Endometrium (tissue), 2 donors: ENCODE data around the gene TIMM10.
"Not testable (repeated sequence)": the region's sequence is repeated elsewhere in the genome, so short reads cannot be mapped to it uniquely, and the experiment has no call there.

ENCODE experiments used
- FAIRE-seq: peaks from 2 replicates; lab custom pipeline; 2012; peaks lifted over from hg19 to GRCh38; lab: Jason Lieb, UNC
- donor health status: control.
- donor health status: control.

The TIMM10 gene

DNA sequence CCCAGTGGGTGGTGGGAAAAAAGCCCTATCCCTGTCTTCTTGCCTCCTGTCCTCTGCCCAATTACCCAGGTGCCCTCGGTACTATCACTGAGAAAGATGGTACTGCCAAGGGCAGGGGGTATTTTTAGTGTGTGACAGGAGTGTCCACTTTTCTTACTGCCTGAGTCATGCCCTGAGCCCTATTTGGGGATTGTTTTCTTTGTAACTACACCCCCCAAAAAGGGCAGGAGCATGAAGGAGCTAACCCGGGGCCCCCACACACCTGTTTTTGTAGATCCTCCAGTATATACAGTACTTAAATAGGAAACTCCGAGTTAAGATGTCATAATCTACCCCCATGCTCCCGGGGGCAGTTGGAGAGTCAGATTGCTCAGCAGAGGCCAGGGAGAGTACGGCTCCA, 10.6 kb upstream of the TIMM10 start:
- no peak for FAIRE-seq

DNA sequence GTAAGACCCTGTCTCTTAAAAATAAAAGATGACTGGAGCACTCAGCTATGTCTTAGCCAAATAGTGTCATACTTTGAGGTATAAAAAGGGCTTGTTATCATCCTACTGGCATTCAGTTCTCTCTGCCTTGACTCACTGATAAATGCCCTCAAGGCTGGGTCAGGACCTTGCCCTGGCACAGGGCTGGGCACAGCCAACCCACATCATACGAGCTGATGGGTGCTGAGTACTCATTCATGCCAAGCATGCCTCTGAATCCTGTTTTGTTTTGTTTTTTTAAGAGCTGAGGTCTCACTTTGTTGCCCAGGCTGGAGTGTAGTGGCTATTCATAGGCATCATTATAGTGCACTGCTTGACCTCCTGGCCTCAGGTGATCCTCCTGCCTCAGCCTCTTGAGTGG, 8.8 kb upstream of the TIMM10 start:
- no peak for FAIRE-seq

DNA sequence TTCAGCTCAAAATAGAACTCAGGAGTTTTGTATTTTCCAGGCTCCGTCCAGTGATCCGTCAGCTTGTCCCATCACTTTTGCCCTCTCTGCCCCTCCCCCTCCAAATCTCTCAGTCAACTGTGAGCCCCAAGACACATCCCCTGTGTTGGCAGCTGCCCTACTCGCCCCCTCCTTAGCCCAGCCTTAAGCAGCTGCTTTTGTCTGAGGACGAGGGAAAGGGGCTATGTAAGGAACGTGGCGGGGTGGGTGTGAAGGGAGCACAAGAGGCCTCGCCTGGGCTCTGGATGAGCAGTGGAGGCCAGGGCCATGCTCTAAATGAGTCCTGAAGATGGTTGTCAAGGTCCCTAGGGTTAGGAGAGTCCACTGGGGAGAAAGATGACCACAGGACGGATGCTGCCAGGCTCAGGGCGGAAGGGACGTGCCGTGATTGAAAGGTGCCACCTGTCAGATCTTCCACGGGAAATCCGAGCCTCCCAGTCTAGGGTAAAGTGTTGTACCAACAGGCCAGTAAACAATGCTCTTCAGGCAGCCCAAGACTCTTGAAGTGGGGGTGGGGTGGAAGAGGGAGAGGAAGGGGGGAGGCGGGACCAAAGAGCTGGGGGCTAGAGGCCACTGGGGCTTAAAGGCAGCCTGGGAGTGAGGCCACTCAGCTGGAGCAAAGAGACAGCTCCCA, 6.5 kb upstream of the TIMM10 start, which contains the start of gene SMTNL1:
Gene SMTNL1, plus strand, starts transcription at position 649 of the 673 bp plus-strand sequence. CDS start 5,048 bp downstream, outside the sequence.
- FAIRE-seq: no peak

DNA sequence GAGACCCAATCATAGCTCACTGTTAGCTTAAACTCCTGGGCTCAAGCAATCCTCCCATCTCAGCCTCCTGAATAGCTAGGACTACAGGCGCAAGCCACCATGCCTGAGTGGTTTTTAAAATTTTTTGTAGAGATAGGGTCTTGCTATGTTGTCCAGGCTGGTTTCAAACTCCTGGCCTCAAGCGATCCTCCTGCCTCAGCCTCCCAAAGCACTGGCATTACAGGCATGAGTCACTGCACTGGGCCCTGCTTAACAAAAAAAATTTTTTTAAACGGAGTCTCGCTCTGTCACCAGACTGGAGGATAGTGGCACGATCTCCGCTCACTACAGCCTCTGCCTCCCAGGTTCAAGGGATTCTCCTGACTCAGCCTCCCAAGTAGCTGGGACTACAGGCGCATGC, 3.9 kb upstream of the TIMM10 start:
- not testable (repeated sequence) for FAIRE-seq

DNA sequence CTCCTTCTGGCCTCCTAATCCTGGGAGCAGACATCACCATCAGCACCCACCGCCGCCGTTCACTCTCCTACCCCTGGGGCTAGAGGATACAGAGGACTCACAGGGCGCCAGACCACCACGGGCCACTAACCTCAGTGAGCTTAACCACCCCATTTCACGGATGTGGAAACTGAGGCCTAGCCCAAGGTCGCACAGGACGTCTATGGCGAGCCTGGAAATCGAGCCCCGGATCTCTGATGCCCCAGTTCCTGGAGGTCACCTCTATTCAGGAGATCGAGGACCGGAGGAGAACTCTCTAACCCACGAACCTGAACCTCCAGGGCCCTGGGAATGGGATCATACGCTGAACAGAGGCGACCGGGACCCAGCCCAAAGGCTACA, 349 bp downstream of the TIMM10 start:
- no peak for FAIRE-seq

DNA sequence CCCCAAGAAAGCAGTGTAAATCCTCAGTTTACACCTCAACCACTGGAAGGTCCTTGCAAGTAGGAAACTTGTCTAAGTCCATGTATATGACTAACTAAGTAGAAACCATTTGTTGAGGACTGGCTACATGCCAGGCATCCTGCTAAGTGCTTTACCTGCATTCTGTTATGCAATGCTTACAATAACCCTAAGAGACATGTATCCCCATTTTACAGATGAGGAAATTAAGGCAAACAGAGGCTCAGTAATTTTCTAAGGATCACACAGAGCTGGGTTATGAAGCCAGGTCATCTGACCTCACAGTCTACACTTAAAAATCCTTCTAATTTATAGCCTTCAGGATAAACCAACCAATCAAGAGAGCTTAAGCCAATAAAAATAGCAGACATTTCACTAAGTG, 1.5 kb downstream of the TIMM10 start:
- FAIRE-seq: no peak

DNA sequence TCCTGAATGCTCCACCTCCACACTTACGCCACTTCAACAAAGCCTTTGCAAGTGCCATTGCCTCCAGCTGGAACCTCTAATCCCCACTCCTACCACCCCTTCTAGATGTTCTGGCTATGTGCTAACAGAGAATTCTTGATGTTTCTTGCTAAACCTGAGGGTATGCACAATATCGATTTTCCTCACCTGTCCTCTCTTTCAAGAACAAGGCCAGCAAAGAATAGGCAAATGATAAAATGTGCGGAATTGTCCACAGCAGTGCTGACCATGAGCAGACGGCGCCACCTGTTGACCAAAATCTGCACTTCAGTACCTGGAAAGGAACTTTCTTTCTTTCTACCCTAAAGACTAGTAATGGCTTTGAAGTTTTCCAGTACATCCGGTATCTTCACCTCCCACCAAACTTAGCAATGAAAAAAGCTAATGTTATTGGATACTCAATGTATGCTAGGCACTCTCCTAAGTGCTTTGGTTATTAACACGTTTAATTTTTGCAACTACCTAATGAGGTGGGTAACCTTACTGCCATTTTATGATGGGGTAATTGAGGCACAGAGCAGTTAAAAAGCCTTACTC, 3.4 kb downstream of the TIMM10 start:
- FAIRE-seq: peak; percentile 53

DNA sequence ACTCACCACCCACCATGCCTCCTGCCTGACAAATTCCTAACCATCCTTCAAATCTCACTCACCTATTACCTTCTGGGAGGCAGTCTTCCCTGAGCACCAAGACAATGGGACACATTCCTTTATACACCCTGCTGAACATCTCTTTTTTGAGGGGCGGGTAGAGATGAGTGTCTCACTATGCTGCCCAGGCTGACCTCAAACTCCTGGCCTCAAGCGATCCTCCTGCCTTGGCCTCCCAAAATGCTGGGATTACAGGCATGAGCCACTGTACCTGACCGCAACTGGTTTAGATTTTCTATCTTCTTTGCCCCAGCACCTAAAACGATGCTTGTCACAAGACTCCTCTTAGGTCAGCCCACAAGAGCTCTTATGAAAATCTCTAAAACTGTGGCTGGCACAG, 7.1 kb downstream of the TIMM10 start:
- FAIRE-seq: no peak

DNA sequence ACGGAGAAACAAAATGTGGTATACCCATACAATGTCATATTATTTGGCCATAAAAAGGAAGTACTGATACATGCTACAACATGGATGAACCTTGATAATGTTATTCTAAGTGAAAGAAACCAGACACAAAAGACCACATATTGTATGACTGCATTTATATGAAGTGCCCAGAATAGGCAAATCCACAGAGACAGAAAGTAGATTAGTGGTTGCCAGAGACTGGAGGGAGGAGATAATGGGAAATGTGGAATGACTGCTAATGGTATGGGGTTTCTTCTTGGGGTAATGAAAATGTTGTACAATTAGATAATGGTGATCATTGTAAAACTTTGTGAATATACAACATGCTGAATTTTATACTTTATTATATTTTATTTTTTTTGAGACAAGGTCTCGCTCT, 9.4 kb downstream of the TIMM10 start:
- no peak for FAIRE-seq

DNA sequence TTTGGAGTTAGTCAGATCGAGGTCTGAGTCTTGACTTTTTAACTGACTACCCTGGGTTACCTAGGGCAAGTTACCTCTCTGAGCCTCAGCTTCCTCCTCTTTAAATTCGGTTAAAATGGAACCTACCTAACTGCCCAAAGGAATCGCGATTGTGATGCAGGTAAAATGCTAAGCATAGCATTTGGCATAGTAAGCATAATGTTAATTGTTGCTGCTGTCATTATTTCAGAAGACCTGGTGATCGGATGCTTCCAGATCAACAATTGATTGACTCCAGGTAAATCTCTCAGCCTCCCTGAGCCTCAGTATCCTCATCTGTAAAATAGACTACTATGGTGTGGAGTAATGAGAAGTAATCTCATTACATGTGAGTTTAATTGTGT, 14.5 kb downstream of the TIMM10 start:
- FAIRE-seq: no peak

DNA sequence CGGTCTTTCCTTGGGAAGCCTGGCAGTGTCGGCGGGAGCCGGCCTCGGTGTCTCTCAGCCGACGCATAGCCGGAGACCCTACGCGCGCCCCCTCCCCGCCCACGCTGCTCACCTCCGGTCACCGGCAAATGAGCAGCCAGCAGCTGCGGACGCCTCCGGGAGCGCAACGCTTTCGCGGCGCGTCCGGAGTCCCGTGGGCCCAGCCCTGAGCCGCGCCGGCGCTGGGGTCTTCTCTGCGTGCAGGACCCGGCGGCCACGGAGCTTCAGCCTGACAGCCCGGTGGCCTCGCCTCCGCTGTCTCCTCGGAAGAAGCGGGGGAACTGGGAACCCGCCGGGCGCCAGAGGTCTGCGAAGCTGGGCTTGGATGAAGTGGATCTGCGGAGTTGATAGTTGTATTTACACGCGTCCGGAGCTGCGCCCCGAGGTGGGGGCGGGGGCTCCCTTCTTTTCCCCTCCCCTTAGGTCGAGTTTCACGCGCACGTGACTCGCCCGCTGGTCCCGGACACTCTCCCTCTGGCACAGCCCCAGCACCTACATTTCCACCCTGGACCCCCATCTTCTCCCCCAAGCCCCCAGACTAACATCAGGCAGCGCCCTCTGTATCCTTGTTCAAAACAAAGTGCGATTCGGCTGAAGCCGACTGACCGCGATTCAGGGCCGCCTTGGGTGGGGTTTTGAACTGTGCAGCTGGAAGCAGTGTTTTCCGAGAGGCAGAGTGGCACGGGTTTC, 15.1 kb downstream of the TIMM10 start, which contains the start of gene SLC43A1:
Gene SLC43A1, minus strand, starts transcription at position 371 of the 729 bp plus-strand sequence. CDS start 1,591 bp downstream, outside the sequence.
- no peak for FAIRE-seq

DNA sequence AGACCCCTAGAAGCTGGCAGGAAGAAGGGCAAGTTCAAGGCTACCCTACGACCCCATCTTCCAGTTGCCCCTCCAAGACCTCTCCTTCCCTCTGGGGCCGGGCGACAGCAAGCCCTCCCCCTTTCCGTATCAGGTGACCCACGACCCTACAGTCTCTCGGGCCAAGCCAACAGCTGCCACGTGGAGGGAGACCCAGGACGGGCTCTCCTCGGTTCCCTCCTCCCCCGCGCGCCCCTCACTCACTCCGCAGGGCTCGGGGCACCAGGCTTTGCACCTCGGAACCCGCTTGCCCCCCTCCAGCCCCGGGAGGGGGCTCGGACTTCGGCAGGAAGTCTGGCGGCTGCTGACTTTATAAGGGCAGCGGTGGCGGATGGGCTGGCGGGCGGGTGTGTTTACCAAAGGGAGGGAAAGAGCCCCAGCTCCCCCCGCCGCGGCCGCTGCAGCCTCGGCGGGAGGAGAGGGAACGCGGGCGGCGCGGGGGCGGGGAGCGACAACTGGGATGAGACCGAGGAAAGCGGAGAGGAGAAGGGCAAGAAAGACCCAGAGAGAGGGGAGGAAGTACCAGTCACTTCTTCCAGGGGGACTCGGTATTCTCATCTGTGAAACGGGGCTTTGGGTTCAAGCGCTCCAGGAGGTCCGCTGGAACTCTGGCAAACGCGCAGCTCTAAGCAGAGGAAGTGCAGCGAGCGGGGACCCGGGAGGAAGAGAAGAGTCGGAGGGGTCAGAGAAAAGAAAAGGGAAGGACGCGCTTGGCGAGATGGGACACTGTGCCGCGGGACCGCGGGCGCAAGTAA, 15.8 kb downstream of the TIMM10 start:
- no peak for FAIRE-seq

DNA sequence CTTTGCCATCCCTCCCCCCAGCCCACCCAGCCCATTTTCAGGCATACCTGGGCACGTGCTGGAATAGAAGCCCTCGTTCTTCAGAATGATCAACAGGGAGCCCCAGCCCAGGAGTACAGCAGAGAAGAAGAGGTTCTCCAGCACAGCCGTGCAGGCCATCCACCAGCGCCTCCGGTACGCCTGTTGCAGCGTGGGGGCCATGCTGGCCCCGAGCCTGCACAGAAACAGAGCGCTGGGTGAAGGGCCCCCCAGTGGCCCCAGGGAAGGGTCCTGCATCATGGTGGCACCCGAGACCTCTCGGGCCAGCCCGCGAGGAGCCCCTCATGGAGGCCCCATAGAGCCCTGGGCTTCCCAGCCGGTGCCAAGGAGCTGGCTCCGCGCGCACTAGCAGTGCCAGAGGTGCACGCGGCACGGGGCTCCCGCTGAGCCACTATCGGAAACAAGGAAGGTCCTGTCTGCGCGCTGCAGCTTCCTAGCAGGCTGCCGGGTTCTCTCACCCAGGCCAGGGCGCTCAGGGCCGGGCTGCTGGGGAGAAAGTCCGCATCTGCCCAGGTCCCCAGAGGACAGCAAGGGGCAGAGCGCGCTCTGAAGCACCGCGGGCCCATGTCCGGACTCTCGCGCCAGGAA, 16.5 kb downstream of the TIMM10 start:
- FAIRE-seq: no peak

DNA sequence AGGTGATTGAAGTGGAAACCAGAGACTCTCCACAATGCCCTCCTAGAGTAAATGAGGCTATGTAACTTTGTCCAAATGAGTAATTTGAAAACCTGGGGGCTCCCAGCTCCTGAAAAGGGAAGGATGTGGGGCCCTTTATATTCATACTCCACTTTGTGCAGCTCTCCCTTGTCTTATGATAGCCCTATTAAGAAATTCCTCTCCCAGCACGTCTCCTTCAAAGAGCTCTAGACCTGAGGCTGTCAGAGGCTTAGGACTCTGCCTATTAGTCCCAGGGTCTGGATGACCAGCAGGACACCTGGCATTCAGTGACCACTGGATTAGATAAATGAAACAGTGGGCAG, 17.1 kb downstream of the TIMM10 start:
- FAIRE-seq: no peak

DNA sequence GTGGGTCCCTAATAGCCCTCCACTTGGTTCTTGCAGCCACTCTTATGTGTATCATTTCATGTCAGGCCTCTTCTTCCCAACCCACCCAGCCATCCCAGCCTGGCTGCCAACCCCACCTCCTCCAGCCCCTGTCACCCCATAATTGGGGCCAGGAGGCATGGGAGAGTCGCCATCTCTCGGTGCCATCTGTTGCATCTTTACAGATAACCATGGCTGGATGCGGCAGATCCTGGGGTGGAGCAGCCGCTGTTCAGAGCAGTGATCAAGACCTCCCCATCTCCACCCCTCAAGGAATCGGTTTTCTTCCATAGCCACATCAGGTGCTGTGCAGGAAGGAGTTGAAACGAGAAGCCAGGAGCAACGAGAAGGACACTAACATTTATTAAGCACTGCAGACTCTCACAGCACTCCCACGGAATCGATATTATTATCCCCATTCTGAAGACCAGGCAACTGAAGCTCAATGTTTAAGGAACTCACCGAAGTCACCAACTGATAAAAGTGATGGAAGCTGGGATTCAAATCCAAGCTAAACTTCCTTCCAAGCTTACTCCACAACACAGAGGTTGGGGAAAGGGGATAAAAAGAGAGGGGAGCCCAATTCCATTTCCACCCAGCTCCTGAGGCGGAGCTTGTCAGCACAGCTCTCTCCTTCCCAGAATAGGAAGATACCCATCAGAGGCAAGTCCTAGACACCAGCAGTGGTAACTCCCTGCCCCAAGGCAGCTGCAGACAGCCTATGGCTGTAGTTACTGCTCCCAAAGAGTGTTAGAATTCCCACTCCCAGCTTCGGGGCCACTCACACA, 17.7 kb downstream of the TIMM10 start:
- FAIRE-seq: no peak

DNA sequence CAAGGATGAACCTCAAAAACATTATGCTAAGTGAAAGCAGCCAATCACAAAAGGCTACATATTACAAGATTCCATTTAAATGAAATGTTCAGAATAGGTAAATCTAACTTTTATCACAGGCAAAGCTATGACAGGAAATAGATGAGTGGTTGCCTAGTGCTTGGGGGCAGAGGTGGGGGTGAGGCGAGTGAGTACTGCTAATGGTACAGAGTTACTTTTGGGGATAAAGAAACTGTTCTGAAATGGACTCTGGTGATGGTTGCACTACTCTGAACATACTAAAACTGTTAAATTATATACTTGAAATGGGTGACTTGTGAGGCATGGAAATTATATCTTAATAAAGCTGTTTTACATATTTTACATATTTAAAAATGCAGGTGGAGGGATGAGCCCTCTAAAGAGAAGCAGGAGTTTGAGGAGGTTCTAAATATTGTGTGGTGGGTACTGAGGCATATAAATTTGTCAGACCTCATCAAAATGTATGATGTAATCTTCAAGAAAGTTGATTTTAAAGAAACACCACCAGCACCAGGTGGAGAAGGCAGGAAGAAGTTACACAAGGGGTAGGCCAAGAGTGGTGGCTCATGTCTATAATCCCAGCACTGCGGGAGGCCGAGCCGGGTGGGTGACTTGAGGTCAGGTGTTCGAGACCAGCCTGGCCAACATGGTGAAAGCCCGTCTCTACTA, 18.7 kb downstream of the TIMM10 start:
- FAIRE-seq: no peak

DNA sequence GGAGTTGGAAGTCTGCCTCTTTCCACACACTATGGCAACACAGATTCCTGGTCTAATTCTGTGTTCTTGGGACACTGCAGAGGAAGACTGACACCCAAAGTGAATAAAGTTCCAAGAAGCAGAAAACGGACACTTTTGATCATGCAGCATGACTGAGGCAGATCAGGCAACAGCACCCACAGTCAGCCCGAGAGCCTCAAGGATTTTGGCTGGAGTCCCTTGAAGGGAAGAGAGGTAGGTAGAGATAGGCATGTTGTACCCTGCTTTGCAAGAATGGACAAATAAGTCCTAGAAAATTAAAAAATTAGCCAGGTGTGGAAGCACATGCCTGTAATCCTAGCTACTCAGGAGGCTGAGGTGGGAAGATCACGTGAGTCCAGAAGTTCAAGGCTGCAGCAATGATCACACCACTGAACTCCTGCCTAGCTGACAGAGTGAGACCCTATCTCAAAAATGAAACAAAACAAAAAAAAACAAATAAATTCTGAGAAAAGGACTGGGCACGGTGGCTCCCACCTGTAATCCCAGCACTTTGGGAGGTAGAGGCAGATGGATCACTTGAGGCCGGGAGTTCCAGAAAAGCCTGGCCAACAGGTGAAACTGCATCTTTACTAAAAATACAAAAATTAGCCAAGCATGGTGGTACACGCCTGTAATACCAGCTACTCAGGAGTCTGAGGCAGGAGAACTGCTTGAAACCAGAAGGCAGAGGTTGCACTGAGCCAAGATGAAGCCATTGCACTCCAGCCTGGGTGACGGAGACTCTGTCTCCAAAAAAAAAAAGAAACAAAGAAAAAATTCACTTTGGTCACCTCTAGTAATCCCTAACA, 22.0 kb downstream of the TIMM10 start:
- FAIRE-seq: no peak

DNA sequence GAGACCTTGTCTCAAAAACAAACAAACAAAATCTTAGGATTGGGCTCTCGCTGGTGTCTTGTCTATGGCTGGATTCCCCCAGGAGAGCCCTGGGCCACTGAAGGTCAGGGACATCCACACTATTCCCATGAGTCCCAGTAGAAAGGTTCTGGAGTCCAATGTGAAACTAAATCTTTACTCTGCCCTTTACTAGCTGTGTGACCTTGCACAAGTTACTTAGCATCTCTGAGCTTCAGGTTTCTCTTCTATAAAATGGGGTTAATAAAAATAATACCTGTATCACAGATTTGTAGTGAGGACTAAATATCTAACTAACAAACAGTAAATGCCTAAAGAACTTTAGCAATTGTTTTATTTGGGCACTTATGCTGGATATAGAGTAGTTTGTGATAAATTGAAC, 24.0 kb downstream of the TIMM10 start:
- no peak for FAIRE-seq

DNA sequence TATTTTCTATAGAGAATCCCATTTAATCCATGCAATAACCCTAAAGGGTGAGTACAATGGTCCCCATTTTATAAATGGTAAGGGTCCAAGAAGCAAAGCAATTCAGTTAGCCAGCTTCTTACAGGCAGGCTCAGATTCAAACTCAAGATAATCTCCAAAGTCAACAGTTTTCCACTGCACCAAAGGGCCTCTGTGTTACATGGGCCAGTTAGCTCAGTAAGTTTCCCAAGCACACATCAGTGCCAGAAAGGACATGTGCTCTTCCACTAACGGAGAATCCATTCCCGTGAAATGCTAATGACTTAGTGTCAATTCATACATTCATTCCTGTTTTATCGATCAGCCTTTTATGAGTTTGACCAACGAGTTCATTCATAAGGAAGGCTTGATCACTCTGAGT, 26.0 kb downstream of the TIMM10 start:
- no peak for FAIRE-seq

DNA sequence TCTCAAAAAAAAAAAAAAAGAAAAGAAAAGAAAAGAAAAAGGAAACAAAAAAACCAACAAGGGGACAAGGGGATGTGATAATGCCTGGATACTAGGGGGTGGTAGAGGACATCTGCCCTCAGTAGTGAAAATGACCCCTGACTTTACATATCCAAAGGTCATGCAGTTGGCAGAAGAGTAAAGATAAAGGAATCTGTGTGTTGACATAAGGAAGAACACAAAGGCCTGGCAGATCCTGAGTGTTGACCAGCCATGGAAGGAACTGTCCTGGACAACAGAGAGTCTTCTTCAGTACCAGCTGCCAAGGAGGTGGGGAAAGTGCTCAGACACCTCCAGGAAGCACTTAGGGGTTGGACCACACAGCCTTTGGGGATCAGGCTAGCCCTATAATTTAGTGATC, 27.7 kb downstream of the TIMM10 start:
- no peak for FAIRE-seq
